ENCODE measurements around the gene ABLIM3. TPM values are rescaled to one million over a fixed set of nuclear protein-coding genes. Genes with fewer than 3 reads are reported as not detected.

ABLIM3 gene
- total and polyA plus RNA-seq, 2 experiments from 2014 or later = 7.3 to 7.8 TPM

- H4K20me1 ChIP-seq (ENCODE audit: insufficient read depth, poor library complexity, severe bottlenecking) = no peaks in the 10 kb centered on the region
- no peak overlapping the region for H3K4me2 ChIP-seq
- no peak overlapping the region for H2AFZ ChIP-seq
- no peaks in the 10 kb centered on the region for H3K9me3 ChIP-seq (ENCODE audit: low read depth)
- H3K27ac ChIP-seq = no peak overlapping the region
- H3K79me2 ChIP-seq = no peaks in the 10 kb centered on the region
- no peak overlapping the region for H3K4me3 ChIP-seq
- no peaks in the 10 kb centered on the region for H3K9me2 ChIP-seq (replicated peaks; ENCODE audit: insufficient read depth)
- peak; percentile 39 for DNase-seq (ENCODE audit: low spot score)
- WGBS (ENCODE audit: low lambda C conversion rate, missing lambda C conversion rate) = 41% methylated on average over 3 of the region's 3 CpGs
- H3K4me1 ChIP-seq (ENCODE audit: insufficient read depth) = no peaks in the 10 kb centered on the region
- peaks cover 21% of the 10 kb centered on the region for H3K27me3 ChIP-seq
- no peaks in the 10 kb centered on the region for H3K36me3 ChIP-seq (replicated peaks; ENCODE audit: insufficient read depth, low read depth)
- no peak for TF ChIP-seq EZH2 (IDR thresholded peaks at IDR 0.05; ENCODE audit: borderline replicate concordance)
- no peak for TF ChIP-seq EZH2phosphoT487 (IDR thresholded peaks at IDR 0.05; ENCODE audit: low read depth, severe bottlenecking, unreplicated experiment)
- TF ChIP-seq CTCF (IDR thresholded peaks at IDR 0.05; ENCODE audit: poor library complexity) = no peak
Measured at GRCh38 chr5:149254506-149254905, 113.2 kb downstream of the ABLIM3 start.

DNA sequence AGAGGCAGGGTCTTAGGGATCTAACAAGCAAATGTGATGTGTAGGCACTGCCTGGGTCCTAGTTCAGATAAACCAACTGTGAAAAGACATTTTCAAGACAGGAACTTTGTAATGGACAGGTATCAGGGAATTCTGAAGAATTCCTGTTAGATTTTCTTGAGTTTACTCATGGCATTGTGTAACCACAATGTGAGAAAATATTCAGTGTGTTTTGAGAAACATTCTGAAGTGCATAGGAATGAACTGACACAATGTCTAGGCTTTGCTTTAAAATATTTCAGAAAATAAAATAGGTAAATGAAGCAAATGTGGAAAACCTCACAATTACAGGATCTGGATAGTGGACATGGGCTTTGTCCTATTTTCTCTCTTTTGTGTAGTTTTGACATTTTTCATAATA is 115.2 kb downstream of the ABLIM3 start:
- no peaks in the 10 kb centered on the region for H3K79me2 ChIP-seq
- no peaks in the 10 kb centered on the region for H3K36me3 ChIP-seq (replicated peaks; ENCODE audit: insufficient read depth, low read depth)
- no peaks in the 10 kb centered on the region for H3K9me3 ChIP-seq (ENCODE audit: low read depth)
- no peak for DNase-seq (ENCODE audit: low spot score)
- H3K4me3 ChIP-seq = no peak overlapping the region
- no peak overlapping the region for H3K4me2 ChIP-seq
- H3K27ac ChIP-seq = no peak overlapping the region
- no peak overlapping the region for H2AFZ ChIP-seq
- no peaks in the 10 kb centered on the region for H4K20me1 ChIP-seq (ENCODE audit: insufficient read depth, poor library complexity, severe bottlenecking)
- no peaks in the 10 kb centered on the region for H3K9me2 ChIP-seq (replicated peaks; ENCODE audit: insufficient read depth)
- peaks cover 29% of the 10 kb centered on the region for H3K27me3 ChIP-seq
- no peaks in the 10 kb centered on the region for H3K4me1 ChIP-seq (ENCODE audit: insufficient read depth)
- TF ChIP-seq EZH2 (IDR thresholded peaks at IDR 0.05; ENCODE audit: borderline replicate concordance) (no peak), CTCF (IDR thresholded peaks at IDR 0.05; ENCODE audit: poor library complexity) (no peak), EZH2phosphoT487 (IDR thresholded peaks at IDR 0.05; ENCODE audit: low read depth, severe bottlenecking, unreplicated experiment) (no peak)

GRCh38 chr5:149257131-149257530 is 115.8 kb downstream of the ABLIM3 start:
- TF ChIP-seq EZH2 (IDR thresholded peaks at IDR 0.05; ENCODE audit: borderline replicate concordance) (no peak), EZH2phosphoT487 (IDR thresholded peaks at IDR 0.05; ENCODE audit: low read depth, severe bottlenecking, unreplicated experiment) (no peak), CTCF (IDR thresholded peaks at IDR 0.05; ENCODE audit: poor library complexity) (no peak)
- Histone ChIP-seq H3K79me2 (no peaks in the 10 kb centered on the region), H3K9me2 (replicated peaks; ENCODE audit: insufficient read depth) (no peaks in the 10 kb centered on the region), H3K27me3 (peaks cover 36% of the 10 kb centered on the region), H3K4me1 (ENCODE audit: insufficient read depth) (no peaks in the 10 kb centered on the region), H3K36me3 (replicated peaks; ENCODE audit: insufficient read depth, low read depth) (no peaks in the 10 kb centered on the region), H3K27ac (no peak overlapping the region), H4K20me1 (ENCODE audit: insufficient read depth, poor library complexity, severe bottlenecking) (no peaks in the 10 kb centered on the region), H3K9me3 (ENCODE audit: low read depth) (no peaks in the 10 kb centered on the region), H3K4me2 (no peak overlapping the region), H3K4me3 (no peak overlapping the region), H2AFZ (no peak overlapping the region)
- WGBS (ENCODE audit: low lambda C conversion rate, missing lambda C conversion rate) = 69% methylated on average over 1 of the region's 1 CpG
- no peak for DNase-seq (ENCODE audit: low spot score)

All from hepatocyte (in vitro differentiated cells).